Glutamatergic neuron (in vitro differentiated cells): ENCODE results near the gene HYPK. TPM values are rescaled to one million over a fixed set of nuclear protein-coding genes. Genes with fewer than 3 reads are reported as not detected.
"Not testable (repeated sequence)": the region's sequence is repeated elsewhere in the genome, so short reads cannot be mapped to it uniquely, and the experiment has no call there.

Experiments used
- DNase-seq: peaks from one replicate; pipeline ENCODE4 v3.0.0; 2022
- H3K27ac Mint-ChIP-seq: one replicate; pipeline ENCODE4 v1.8.0; 2020; ENCODE audit warnings: mild to moderate bottlenecking, mixed read lengths, inconsistent platforms; ENCODE audit not compliant: unreplicated experiment
- H3K27me3 Mint-ChIP-seq: one replicate; pipeline ENCODE4 v1.8.0; 2020; ENCODE audit warnings: mild to moderate bottlenecking, moderate library complexity, mixed read lengths, inconsistent platforms; ENCODE audit not compliant: unreplicated experiment
- H3K36me3 Mint-ChIP-seq: one replicate; pipeline ENCODE4 v1.8.0; 2020; ENCODE audit warnings: mild to moderate bottlenecking, mixed read lengths, inconsistent platforms; ENCODE audit not compliant: unreplicated experiment
- H3K4me1 Mint-ChIP-seq: one replicate; pipeline ENCODE4 v1.8.0; 2020; ENCODE audit warnings: mild to moderate bottlenecking, low read depth, mixed read lengths, inconsistent platforms; ENCODE audit not compliant: unreplicated experiment
- H3K4me3 Mint-ChIP-seq: one replicate; pipeline ENCODE4 v1.8.0; 2020; ENCODE audit warnings: mild to moderate bottlenecking, mixed read lengths, inconsistent platforms; ENCODE audit not compliant: unreplicated experiment
- H3K9me3 Mint-ChIP-seq: one replicate; pipeline ENCODE4 v1.8.0; 2020; ENCODE audit warnings: mild to moderate bottlenecking, moderate library complexity, mixed read lengths, inconsistent platforms; ENCODE audit not compliant: unreplicated experiment
- total RNA-seq: library from RNA; stranded (reverse); fragmentation: NEBNext Ultra II Directional; extraction: Animal tissue kit (Norgen Biotek cat#: 25700); gene quantifications from one replicate; pipeline ENCODE4 v1.2.1, GENCODE V29; 2021; ENCODE audit not compliant: unreplicated experiment
- TF ChIP-seq, protein P1 (sequence below): fragments of 200-600 bp; sonication (generic); IDR thresholded peaks from one replicate; pipeline ENCODE4 v1.5.0; 2021; ENCODE audit not compliant: partially characterized antibody, unreplicated experiment

HYPK gene
- total RNA-seq, 1 donor from 2014 or later, result 26.5 TPM

DNA sequence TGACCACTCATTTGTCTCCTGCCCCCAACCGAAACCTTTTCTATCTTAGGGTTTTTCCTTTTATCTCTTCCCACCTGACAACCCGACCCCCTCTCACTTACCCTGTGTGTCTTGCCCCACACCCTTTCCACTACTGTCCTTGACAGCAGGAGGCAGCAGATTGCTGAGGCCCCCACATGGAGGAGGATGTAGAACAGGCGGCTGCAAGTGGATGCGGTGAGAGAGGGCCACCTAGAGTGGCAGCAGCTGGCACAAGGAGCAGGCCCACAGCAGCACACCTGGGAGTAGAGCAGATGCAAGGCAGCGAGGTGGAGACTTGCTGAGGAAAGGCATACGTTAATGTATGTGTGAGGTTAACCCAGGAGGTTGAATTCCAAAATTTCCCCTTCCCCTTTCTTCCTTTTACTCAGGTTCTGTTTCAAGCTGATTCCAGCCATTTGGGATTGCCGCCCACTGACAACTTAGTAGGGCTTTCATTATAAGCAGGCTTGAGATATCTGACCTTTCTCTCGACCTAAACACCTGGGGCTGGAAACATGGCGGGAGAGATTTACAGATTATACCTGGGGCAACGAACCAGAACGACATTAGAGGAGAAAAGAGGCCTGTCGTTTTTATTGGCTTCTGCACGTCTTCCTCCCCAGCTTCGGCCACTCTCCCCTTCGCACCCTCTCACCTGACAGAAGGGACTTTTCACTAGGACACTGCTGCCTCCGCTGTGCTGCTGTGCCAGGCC lies 1.0 kb upstream of the HYPK start:
- TF ChIP-seq, protein P1, sequence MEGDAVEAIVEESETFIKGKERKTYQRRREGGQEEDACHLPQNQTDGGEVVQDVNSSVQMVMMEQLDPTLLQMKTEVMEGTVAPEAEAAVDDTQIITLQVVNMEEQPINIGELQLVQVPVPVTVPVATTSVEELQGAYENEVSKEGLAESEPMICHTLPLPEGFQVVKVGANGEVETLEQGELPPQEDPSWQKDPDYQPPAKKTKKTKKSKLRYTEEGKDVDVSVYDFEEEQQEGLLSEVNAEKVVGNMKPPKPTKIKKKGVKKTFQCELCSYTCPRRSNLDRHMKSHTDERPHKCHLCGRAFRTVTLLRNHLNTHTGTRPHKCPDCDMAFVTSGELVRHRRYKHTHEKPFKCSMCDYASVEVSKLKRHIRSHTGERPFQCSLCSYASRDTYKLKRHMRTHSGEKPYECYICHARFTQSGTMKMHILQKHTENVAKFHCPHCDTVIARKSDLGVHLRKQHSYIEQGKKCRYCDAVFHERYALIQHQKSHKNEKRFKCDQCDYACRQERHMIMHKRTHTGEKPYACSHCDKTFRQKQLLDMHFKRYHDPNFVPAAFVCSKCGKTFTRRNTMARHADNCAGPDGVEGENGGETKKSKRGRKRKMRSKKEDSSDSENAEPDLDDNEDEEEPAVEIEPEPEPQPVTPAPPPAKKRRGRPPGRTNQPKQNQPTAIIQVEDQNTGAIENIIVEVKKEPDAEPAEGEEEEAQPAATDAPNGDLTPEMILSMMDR, result no peak
- peaks cover 6% of the 10 kb centered on the region for H3K36me3 Mint-ChIP-seq
- peaks cover 9% of the 10 kb centered on the region for H3K27me3 Mint-ChIP-seq

DNA sequence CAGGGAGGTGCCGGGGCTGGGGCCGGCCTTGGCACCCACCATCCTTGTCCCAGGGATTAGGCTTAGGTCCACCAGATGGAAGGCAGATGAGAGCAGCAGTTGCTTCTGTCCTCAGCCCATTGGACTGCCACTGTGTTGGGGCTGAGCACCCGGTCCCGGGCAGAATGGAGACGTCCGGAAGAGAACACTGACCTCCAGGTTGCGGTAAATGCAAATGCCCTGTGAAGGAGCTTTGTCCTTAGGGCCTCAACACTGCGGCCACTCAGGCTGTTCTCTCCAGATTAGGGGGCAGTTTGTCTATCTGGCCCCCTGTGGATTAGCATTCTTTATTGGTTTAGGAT lies 484 bp upstream of the HYPK start, which contains the start of gene SERINC4:
Gene SERINC4, minus strand, starts transcription at position 276 of the 341 bp plus-strand sequence. Its CDS starts 234 bp downstream, at position 42.
- Mint-ChIP-seq H3K36me3 (peaks cover 4% of the 10 kb centered on the region), H3K4me1 (peaks cover 16% of the 10 kb centered on the region)

More for the DNA sequence above, 1.0 kb upstream of the HYPK start:
- H3K27ac Mint-ChIP-seq, result peak overlapping the region; percentile 97
- H3K4me1 Mint-ChIP-seq, result peaks cover 19% of the 10 kb centered on the region
- peak overlapping the region; percentile 100 for H3K4me3 Mint-ChIP-seq
- DNase-seq, result no peak
- H3K9me3 Mint-ChIP-seq, result peaks cover 7% of the 10 kb centered on the region

DNA sequence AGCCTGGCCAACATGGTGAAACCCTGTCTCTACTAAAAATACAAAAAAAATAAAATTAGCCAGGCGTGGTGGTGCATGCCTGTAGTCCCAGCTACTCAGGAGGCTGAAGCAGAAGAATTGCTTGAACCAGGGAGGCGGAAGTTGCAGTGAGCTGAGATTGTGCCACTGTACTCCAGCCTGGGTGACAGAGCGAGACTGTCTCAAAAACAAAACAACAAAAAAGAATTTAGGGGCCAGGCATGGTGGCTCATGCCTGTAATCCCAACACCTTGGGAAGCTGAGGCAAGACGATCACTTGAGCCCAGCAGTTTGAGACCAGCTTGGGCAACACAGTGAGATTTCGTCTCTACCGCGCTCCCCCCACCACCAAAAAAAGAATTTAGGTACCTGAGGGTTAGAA lies 2.3 kb downstream of the HYPK start:
- not testable (repeated sequence) for H3K36me3 Mint-ChIP-seq, H3K27me3 Mint-ChIP-seq, H3K9me3 Mint-ChIP-seq, H3K27ac Mint-ChIP-seq, DNase-seq, H3K4me3 Mint-ChIP-seq
- peaks cover 15% of the 10 kb centered on the region for H3K4me1 Mint-ChIP-seq

More for the DNA sequence above, 484 bp upstream of the HYPK start, which contains the start of gene SERINC4:
- peak within 1 kb of the TSS; percentile 100 for H3K4me3 Mint-ChIP-seq
- H3K27me3 Mint-ChIP-seq, result peaks cover 9% of the 10 kb centered on the region
- TF ChIP-seq, protein P1, result no peak
- peak within 1 kb of the TSS; percentile 97 for H3K27ac Mint-ChIP-seq
- peaks cover 7% of the 10 kb centered on the region for H3K9me3 Mint-ChIP-seq
- DNase-seq, result no peak

DNA sequence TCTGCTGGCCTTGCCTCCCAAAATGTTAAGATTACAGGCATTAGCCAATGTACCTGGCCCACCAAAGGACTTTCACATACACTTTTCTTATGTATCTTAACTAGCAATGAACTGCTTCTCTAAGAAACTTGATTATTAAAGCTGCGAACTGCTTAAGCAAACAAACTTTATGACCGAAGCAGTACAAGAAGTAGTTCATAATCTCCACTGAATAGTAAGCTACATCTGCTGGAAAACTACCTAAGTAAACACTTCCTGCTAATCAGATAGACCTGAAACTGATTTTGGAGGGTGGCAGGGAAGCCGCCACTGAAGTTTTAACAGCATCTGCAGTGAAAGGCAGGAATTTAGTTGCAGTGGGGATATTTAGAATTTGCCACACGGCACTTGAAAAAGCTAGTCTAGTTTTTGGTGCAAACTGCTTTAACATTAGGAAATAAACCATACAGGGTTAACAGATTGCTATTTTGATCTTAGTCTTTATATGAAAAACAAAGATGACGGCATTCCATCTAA lies 8.1 kb downstream of the HYPK start:
- TF ChIP-seq, protein P1, result no peak
- H3K4me3 Mint-ChIP-seq, result no peak overlapping the region
- no peaks in the 10 kb centered on the region for H3K36me3 Mint-ChIP-seq

DNA sequence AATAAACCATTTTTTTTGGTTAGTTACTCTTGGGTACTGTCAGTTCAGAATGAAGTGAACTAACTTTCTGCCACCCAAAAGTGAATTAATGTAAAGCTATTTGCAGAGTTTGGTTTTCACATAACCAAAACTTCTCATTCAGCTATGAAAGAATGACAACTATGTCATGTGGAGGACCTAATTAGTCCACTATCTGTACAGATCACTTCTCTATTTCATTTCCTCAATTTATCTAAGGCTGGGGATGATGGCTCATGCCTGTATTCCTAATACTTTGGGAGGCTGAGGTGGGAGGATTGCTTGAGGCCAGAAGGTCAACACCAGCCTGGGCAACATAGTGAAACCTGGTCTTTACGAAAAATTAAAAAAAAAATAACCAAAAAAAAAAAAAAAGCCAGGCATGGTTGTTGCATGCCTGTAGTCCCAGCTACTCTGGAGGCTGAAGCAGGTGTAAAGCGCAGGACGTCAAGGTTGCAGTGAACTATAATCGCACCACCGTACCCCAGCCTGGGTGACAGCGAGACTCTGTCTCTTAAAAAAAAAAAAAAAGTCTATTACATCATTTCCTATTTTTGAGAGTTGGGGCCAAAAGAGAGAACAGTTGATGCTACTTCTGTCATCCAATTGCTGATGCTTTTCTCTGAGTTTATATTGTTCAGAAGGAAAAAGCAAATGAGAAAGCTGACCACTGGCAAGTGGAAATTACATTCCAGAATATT lies 8.7 kb downstream of the HYPK start:
- no peak overlapping the region for H3K4me3 Mint-ChIP-seq
- H3K27me3 Mint-ChIP-seq, result no peaks in the 10 kb centered on the region
- H3K9me3 Mint-ChIP-seq, result peaks cover 3% of the 10 kb centered on the region
- H3K27ac Mint-ChIP-seq, result no peak overlapping the region
- TF ChIP-seq, protein P1, result no peak
- H3K4me1 Mint-ChIP-seq, result no peaks in the 10 kb centered on the region
- H3K36me3 Mint-ChIP-seq, result no peaks in the 10 kb centered on the region
- no peak for DNase-seq

More for the DNA sequence above, 8.1 kb downstream of the HYPK start:
- Mint-ChIP-seq H3K27me3 (no peaks in the 10 kb centered on the region), H3K4me1 (no peaks in the 10 kb centered on the region), H3K27ac (no peak overlapping the region), H3K9me3 (peaks cover 3% of the 10 kb centered on the region)
- DNase-seq, result no peak

DNA sequence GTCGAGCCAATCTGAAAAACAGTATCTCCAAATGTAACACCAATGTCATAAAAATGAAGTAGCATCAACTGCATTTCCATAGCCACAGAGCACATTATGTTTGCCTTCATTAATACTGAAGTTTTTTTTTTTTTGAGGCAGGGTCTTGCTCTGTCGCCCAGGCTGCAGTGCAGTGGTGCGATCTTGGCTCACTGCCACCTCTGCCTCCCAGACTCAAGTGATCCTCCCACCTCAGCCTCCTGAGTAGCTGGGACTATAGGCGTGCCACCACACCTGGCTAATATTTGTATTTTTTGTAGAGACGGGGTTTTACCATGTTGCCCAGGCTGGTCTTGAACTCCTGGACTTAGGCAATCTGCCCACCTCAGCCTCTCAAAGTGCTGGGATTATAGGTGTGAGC lies 14.7 kb downstream of the HYPK start:
- H3K27me3 Mint-ChIP-seq, H3K9me3 Mint-ChIP-seq, H3K36me3 Mint-ChIP-seq, DNase-seq, H3K4me1 Mint-ChIP-seq, H3K27ac Mint-ChIP-seq: not testable (repeated sequence)
- peak overlapping the region; percentile 7 for H3K4me3 Mint-ChIP-seq
